Lower lobe of right lung (tissue), 2 donors: Measurements from ENCODE around the gene SPTAN1. TPM values are rescaled to one million over a fixed set of nuclear protein-coding genes. Genes with fewer than 3 reads are reported as not detected.

ENCODE experiments used
- ATAC-seq, 2 donors: fragments of 200-7000 bp; cut with Tn5 transposase; one replicate each; pipeline ENCODE4 v1.9.1; 2020 to 2022; ENCODE audit warnings: mild to moderate bottlenecking in 2 of 2, moderate library complexity in 2 of 2
- DNase-seq: peaks from one replicate; pipeline ENCODE4 v3.0.0-alpha.2; 2020
- H3K27ac ChIP-seq: fragments of 200-600 bp; one replicate; pipeline ENCODE4 v1.8.0; 2022
- H3K27me3 ChIP-seq: fragments of 200-600 bp; one replicate; pipeline ENCODE4 v1.8.0; 2022; ENCODE audit warnings: low read depth
- H3K36me3 ChIP-seq: fragments of 200-600 bp; one replicate; pipeline ENCODE4 v1.8.0; 2022; ENCODE audit warnings: mild to moderate bottlenecking
- H3K4me1 ChIP-seq: fragments of 200-600 bp; one replicate; pipeline ENCODE4 v1.8.0; 2022
- H3K4me3 ChIP-seq: fragments of 200-600 bp; one replicate; pipeline ENCODE4 v1.8.0; 2022; ENCODE audit warnings: mild to moderate bottlenecking
- H3K9me3 ChIP-seq: fragments of 200-600 bp; one replicate; pipeline ENCODE4 v1.8.0; 2022
- intact Hi-C: fragments of 100-400 bp; cut with DNase I; formaldehyde crosslinking; loops from one replicate; pipeline ENCODE4 v1.11.0; 2022
- total RNA-seq: library from RNA; stranded (reverse); fragmentation: NEBNext Ultra II Directional; extraction: Animal tissue kit (Norgen Biotek cat#: 25700); gene quantifications from one replicate; pipeline ENCODE4 v1.2.1, GENCODE V29; 2021
- TF ChIP-seq, protein P1 (sequence below): fragments of 200-600 bp; IDR thresholded peaks from one replicate; pipeline ENCODE4 v1.8.0; 2022; ENCODE audit warnings: antibody characterized with exemption, mild to moderate bottlenecking
- donor health status: DM: no; HTN: yes; CAD: no; lungs with severe emphysema.

Gene SPTAN1
- total RNA-seq, 1 donor from 2014 or later = 305 TPM

DNA sequence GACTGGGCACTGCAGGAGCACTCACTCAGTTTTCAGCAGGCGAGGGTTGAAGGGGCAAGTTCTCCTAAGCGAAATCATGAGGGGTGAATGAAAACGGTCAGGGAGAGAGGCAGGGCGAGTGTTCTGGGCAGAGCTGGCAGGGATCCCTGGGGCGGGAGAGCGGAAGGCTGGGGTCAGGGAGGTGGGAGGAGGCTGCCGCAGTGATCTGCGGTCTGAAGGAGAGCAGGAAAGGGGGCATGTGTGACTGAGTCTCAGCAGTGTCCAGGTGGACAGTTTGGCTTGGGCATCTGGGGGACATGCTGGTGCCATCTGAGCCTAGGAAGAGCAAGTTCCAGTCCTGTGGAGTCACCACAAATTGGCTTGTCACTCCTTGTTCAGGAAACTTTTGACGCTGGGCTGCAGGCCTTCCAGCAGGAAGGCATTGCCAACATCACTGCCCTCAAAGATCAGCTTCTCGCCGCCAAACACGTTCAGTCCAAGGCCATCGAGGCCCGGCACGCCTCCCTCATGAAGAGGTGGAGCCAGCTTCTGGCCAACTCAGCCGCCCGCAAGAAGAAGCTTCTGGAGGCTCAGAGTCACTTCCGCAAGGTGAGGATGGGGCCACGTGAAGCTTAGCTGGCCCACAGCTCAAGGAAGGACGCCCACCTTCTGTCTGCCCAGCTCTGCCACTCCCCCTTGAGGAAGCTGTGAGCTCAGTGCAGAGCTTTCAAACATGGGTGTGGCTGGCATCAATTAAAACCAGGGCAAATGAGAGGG is 73.2 kb downstream of the SPTAN1 start:
- Histone ChIP-seq H3K27ac (no peak overlapping the region), H3K4me1 (peaks cover 6% of the 10 kb centered on the region), H3K9me3 (no peaks in the 10 kb centered on the region), H3K36me3 (peaks cover 100% of the 10 kb centered on the region), H3K27me3 (no peaks in the 10 kb centered on the region), H3K4me3 (no peak overlapping the region)
- no peak for ATAC-seq
- intact Hi-C loops = no loop called here
- peak; percentile 42 for DNase-seq
- TF ChIP-seq, protein P1, sequence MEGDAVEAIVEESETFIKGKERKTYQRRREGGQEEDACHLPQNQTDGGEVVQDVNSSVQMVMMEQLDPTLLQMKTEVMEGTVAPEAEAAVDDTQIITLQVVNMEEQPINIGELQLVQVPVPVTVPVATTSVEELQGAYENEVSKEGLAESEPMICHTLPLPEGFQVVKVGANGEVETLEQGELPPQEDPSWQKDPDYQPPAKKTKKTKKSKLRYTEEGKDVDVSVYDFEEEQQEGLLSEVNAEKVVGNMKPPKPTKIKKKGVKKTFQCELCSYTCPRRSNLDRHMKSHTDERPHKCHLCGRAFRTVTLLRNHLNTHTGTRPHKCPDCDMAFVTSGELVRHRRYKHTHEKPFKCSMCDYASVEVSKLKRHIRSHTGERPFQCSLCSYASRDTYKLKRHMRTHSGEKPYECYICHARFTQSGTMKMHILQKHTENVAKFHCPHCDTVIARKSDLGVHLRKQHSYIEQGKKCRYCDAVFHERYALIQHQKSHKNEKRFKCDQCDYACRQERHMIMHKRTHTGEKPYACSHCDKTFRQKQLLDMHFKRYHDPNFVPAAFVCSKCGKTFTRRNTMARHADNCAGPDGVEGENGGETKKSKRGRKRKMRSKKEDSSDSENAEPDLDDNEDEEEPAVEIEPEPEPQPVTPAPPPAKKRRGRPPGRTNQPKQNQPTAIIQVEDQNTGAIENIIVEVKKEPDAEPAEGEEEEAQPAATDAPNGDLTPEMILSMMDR = no peak

DNA sequence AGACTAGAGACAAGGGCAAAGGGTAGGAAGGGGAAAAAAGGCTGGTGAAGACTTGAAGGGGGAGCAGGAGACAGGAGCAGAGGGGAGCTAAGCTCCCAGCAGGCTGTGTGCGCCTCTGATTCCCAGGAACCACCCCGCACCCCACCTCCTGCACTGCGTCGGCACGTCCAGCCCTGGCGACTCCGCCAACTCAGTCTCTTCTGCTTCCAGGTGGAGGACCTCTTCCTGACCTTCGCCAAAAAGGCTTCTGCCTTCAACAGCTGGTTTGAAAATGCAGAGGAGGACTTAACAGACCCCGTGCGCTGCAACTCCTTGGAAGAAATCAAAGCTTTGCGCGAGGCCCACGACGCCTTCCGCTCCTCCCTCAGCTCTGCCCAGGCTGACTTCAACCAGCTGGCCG is 73.8 kb downstream of the SPTAN1 start:
- intact Hi-C loops = no loop called here
- TF ChIP-seq, protein P1 = no peak
- DNase-seq = peak; percentile 22

DNA sequence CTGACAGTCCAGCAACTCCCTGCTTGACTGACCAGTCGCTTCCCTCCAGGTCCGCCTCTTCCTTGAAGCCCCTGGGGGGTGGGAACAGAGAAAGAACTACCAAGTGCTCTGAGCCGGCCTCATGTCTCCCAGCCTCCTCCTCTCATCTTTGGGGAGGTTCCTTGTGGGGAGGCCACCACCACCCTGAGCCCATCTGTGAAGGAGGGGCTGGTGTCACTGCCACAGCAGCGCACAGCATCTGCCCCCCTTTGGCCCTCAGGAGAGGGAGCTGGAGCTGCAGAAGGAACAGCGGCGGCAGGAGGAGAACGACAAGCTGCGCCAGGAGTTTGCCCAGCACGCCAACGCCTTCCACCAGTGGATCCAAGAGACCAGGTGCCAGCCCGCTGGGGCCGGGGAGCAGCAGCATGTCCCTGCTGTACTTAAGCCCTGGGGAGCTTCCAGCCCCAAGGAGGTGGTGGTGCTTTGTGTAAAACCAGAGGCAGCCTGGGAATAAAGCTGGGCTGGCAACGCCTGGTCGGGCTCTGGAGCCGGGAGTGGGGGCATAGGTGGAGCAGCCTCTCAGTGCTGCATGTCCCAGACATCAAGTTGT is 74.8 kb downstream of the SPTAN1 start:
- intact Hi-C loops = no loop called here
- Histone ChIP-seq H3K36me3 (peaks cover 100% of the 10 kb centered on the region), H3K4me1 (peaks cover 6% of the 10 kb centered on the region), H3K27me3 (no peaks in the 10 kb centered on the region), H3K4me3 (no peak overlapping the region), H3K9me3 (no peaks in the 10 kb centered on the region), H3K27ac (no peak overlapping the region)
- ATAC-seq = no peak
- peak; percentile 34 for DNase-seq
- TF ChIP-seq, protein P1 = no peak

More for the DNA sequence above, 73.8 kb downstream of the SPTAN1 start:
- Histone ChIP-seq H3K27ac (no peak overlapping the region), H3K4me3 (no peak overlapping the region), H3K9me3 (no peaks in the 10 kb centered on the region), H3K36me3 (peaks cover 100% of the 10 kb centered on the region), H3K27me3 (no peaks in the 10 kb centered on the region), H3K4me1 (peaks cover 6% of the 10 kb centered on the region)
- ATAC-seq = no peak

DNA sequence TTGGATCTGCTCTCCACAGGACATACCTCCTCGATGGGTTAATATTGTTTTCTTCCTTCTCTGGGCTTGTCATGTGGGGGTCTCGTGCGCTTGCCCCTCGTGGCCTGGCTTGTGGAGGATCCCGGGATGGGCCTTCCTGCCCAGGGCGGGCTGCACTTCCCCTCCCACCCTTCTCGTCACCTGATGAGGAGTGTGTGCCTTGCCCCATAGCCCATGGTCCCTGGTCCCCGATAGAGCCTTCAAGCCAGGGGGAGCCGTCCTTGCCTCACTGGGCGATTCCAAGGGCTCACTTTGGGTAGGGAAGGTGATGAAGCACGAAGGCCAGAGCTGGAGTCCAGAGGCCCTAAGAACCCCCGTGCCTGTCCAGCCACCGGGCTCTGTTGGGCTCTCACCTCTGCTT is 75.5 kb downstream of the SPTAN1 start:
- H3K9me3 ChIP-seq = no peaks in the 10 kb centered on the region
- DNase-seq = peak; percentile 28

DNA sequence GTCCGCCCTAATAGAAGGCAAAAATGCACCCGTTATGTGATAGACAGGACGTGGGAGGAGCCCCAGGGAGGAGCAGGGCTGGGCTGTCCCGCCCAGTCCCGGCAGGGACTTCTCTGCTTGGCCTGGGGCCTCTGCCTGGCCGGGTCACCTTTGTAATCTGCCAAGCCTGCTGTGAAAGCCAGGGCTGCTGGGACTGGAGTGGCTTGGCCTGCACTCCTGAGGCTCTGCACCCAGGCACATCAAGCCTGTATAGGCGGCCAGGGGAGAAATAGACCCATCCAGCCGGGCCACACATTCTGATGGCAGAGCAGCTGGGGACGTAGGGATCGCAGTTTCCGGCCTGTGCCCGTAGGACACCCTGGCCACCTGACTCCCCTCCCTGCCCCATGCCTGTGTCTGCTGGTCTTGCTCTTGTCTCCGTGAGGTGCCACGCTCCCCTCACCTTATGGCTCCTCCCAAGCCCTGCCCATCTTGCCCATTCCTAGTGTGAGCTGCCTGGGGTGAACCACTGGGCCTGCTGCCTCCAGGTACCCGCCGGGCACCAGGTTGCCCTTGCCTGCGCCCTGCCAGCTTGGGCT is 76.2 kb downstream of the SPTAN1 start:
- Histone ChIP-seq H3K27me3 (no peaks in the 10 kb centered on the region), H3K4me1 (peaks cover 8% of the 10 kb centered on the region), H3K4me3 (no peak overlapping the region), H3K27ac (no peak overlapping the region), H3K9me3 (no peaks in the 10 kb centered on the region), H3K36me3 (peaks cover 100% of the 10 kb centered on the region)
- TF ChIP-seq, protein P1 = no peak
- intact Hi-C loops = no loop called here
- DNase-seq (peak; percentile 45), ATAC-seq (peak; percentile 58 to 59)

More for the DNA sequence above, 75.5 kb downstream of the SPTAN1 start:
- H3K27ac ChIP-seq = peak overlapping the region; percentile 21
- no peak overlapping the region for H3K4me3 ChIP-seq
- ATAC-seq = peak in 1 of 2 donors; percentile 3
- H3K4me1 ChIP-seq = peaks cover 6% of the 10 kb centered on the region
- TF ChIP-seq, protein P1 = no peak
- intact Hi-C loops = no loop called here
- H3K27me3 ChIP-seq = no peaks in the 10 kb centered on the region
- H3K36me3 ChIP-seq = peaks cover 100% of the 10 kb centered on the region
